DND-41 (cell line): Measurements from ENCODE around the gene CLCN6.

Source experiments
- ATAC-seq: fragments of 200-7000 bp; cut with Tn5 transposase; 3 replicates; pipeline ENCODE4 v1.9.1; 2021; ENCODE audit warnings: low read depth; ENCODE audit not compliant: insufficient read depth
- DNase-seq: peaks from one replicate; pipeline ENCODE4 v3.0.0-alpha.2; 2020
- H2AFZ ChIP-seq: 2 replicates; pipeline ENCODE4 v1.6.0; 2012; ENCODE audit warnings: low read depth, low read length
- H3K27ac ChIP-seq: 2 replicates; pipeline ENCODE4 v1.5.1; 2012; ENCODE audit warnings: low read length, inconsistent platforms
- H3K27me3 ChIP-seq: fragments of 200-600 bp; sonication (generic); 2 replicates; pipeline ENCODE4 v1.6.0; 2012; ENCODE audit warnings: low read length, mild to moderate bottlenecking, inconsistent platforms; ENCODE audit not compliant: insufficient read depth, poor library complexity
- H3K36me3 ChIP-seq: 2 replicates; pipeline ENCODE4 v1.5.1; 2012; ENCODE audit warnings: low read length, inconsistent platforms; ENCODE audit not compliant: insufficient read depth
- H3K4me1 ChIP-seq: 2 replicates; pipeline ENCODE4 v1.5.1; 2012; ENCODE audit warnings: mild to moderate bottlenecking, low read length; ENCODE audit not compliant: insufficient read depth
- H3K4me2 ChIP-seq: 2 replicates; pipeline ENCODE4 v1.6.0; 2012; ENCODE audit warnings: mild to moderate bottlenecking, moderate library complexity, low read length, inconsistent platforms; ENCODE audit not compliant: insufficient read depth
- H3K4me3 ChIP-seq, 2 experiments: fragments of 200-600 bp in 1 of 2; shearing (Covaris generic) in 1 of 2; 2 replicates each; pipeline ENCODE4 v1.5.1; 2012 to 2016; ENCODE audit warnings: inconsistent platforms in 2 of 2, low read length in 2 of 2, mild to moderate bottlenecking in 2 of 2, low read depth in 1 of 2, moderate library complexity in 1 of 2
- H3K79me2 ChIP-seq: 2 replicates; pipeline ENCODE4 v1.6.0; 2012; ENCODE audit warnings: low read length, inconsistent platforms; ENCODE audit not compliant: insufficient read depth
- H3K9ac ChIP-seq: 2 replicates; pipeline ENCODE4 v1.6.0; 2012; ENCODE audit warnings: low read depth, mild to moderate bottlenecking, inconsistent platforms, low read length, moderate library complexity
- H3K9me3 ChIP-seq: 2 replicates; pipeline ENCODE4 v1.5.1; 2012; ENCODE audit warnings: low read length, moderate library complexity, mild to moderate bottlenecking, inconsistent platforms; ENCODE audit not compliant: insufficient read depth, severe bottlenecking
- H4K20me1 ChIP-seq: 2 replicates; pipeline ENCODE4 v1.6.0; 2012; ENCODE audit warnings: low read length; ENCODE audit not compliant: insufficient read depth
- EZH2 ChIP-seq: IDR thresholded peaks from 3 replicates; pipeline ENCODE4 v1.6.1; 2012; ENCODE audit warnings: borderline replicate concordance, low read depth, mild to moderate bottlenecking, moderate library complexity, low read length, inconsistent platforms; ENCODE audit not compliant: severe bottlenecking
- TF ChIP-seq, protein P1 (sequence below): IDR thresholded peaks from 2 replicates; pipeline ENCODE4 v1.5.1; 2012; ENCODE audit warnings: borderline replicate concordance, low read length, moderate library complexity, mild to moderate bottlenecking; ENCODE audit not compliant: poor library complexity, severe bottlenecking; ENCODE audit errors: extremely low read depth

Gene CLCN6

DNA sequence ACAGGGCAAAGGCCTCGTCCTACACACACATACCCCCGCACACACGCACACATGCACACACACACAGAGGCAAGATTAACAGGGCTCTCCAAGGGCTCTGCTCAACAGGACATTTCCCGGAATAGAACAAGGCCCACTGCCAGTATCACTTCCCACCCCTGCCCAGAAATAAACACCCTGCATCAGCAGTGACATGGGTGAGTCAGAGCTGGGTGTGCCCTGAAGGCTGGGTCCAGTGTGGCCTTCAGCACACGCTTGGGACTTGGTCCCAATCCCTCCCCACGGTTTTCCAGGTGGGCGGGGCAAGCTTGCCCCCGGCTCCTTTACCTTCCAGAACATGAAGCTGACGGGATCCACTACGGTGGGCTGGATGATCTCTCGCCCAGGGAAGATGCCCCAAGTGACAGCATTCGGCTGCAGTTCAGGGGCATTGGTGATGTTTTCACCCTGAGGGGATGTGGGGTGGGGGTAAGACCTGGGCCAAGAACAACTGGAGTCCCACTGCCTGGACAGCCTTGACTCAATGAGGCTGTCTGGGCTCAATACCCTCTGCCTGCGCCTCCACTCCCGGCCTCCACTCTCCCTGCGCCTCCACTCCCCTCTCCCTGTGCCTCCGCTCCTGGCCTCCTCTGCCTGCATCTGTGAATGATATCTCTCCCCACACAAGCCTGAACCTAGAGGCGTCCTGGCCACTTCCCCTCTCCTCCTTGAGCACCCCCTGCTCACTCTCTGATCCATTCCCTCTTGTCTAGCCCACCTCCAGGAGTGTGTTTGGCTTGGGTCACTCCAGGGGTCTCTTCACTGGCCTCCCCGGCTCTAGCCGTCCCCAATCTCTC, 14.9 kb upstream of the CLCN6 start:
- Histone ChIP-seq H3K9me3 (no peaks in the 10 kb centered on the region), H4K20me1 (no peaks in the 10 kb centered on the region), H3K4me2 (no peak overlapping the region), H2AFZ (no peak overlapping the region), H3K9ac (no peak overlapping the region), H3K27ac (no peak overlapping the region), H3K36me3 (peaks cover 23% of the 10 kb centered on the region), H3K4me1 (no peaks in the 10 kb centered on the region), H3K4me3 (no peak overlapping the region), H3K79me2 (no peaks in the 10 kb centered on the region), H3K27me3 (no peaks in the 10 kb centered on the region)
- TF ChIP-seq, protein P1, sequence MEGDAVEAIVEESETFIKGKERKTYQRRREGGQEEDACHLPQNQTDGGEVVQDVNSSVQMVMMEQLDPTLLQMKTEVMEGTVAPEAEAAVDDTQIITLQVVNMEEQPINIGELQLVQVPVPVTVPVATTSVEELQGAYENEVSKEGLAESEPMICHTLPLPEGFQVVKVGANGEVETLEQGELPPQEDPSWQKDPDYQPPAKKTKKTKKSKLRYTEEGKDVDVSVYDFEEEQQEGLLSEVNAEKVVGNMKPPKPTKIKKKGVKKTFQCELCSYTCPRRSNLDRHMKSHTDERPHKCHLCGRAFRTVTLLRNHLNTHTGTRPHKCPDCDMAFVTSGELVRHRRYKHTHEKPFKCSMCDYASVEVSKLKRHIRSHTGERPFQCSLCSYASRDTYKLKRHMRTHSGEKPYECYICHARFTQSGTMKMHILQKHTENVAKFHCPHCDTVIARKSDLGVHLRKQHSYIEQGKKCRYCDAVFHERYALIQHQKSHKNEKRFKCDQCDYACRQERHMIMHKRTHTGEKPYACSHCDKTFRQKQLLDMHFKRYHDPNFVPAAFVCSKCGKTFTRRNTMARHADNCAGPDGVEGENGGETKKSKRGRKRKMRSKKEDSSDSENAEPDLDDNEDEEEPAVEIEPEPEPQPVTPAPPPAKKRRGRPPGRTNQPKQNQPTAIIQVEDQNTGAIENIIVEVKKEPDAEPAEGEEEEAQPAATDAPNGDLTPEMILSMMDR, result no peak
- no peak for TF ChIP-seq EZH2
- DNase-seq (no peak), ATAC-seq (no peak; the same call in 2 of the 3 replicates)

DNA sequence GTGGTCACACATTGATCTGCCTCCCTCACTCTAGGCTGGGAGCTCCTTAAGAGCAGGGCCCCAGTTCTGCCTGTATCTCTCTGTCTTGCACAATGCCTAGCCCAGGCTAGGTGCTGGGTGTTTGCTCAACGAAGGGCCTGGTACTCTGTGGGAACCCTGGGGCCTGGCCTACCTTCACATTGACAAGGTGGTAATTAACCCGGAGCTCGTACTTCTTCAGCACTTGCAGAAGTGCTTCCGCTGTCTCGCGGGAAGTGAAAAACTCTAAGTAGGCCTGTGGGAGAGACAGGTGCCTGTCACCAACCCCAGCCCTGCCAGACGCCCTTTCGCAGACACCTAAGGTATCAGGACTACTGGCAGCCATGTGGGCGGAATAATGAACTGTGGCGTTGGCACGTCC, 13.9 kb upstream of the CLCN6 start:
- no peak for ATAC-seq
- Histone ChIP-seq H2AFZ (no peak overlapping the region), H3K4me2 (no peak overlapping the region), H3K27me3 (no peaks in the 10 kb centered on the region), H3K27ac (no peak overlapping the region), H3K4me1 (no peaks in the 10 kb centered on the region), H3K4me3 (no peak overlapping the region), H3K36me3 (peaks cover 23% of the 10 kb centered on the region), H4K20me1 (no peaks in the 10 kb centered on the region), H3K79me2 (no peaks in the 10 kb centered on the region), H3K9ac (no peak overlapping the region), H3K9me3 (no peaks in the 10 kb centered on the region)
- TF ChIP-seq, protein P1, result no peak
- no peak for TF ChIP-seq EZH2
- no peak for DNase-seq

- no peak for DNase-seq
- no peaks in the 10 kb centered on the region for H3K4me1 ChIP-seq
- no peaks in the 10 kb centered on the region for H3K9me3 ChIP-seq
- no peaks in the 10 kb centered on the region for H4K20me1 ChIP-seq
- no peak overlapping the region for H3K9ac ChIP-seq
- H3K27me3 ChIP-seq, result no peaks in the 10 kb centered on the region
- H3K4me2 ChIP-seq, result no peak overlapping the region
- TF ChIP-seq, protein P1, result no peak
- no peak for TF ChIP-seq EZH2
- H3K27ac ChIP-seq, result no peak overlapping the region
- no peaks in the 10 kb centered on the region for H3K79me2 ChIP-seq
- H3K36me3 ChIP-seq, result peaks cover 23% of the 10 kb centered on the region
- H2AFZ ChIP-seq, result no peak overlapping the region
- H3K4me3 ChIP-seq, result no peak overlapping the region
- no peak for ATAC-seq
Measured at GRCh38 chr1:11793819-11794218, 12.2 kb upstream of the CLCN6 start.
